Astrocyte (in vitro differentiated cells and primary cell): ENCODE results near the gene ASGR2. TPM values are rescaled to one million over a fixed set of nuclear protein-coding genes. Genes with fewer than 3 reads are reported as not detected.

Experiments
- DNase-seq: peaks from one replicate; pipeline ENCODE4 v3.0.0-alpha.2; 2010; ENCODE audit warnings: low read depth
- FAIRE-seq: peaks from 2 replicates; lab custom pipeline; 2011; peaks lifted over from hg19 to GRCh38; lab: Jason Lieb, UNC
- H2AFZ ChIP-seq: 2 replicates; pipeline ENCODE4 v1.6.0; 2012; ENCODE audit warnings: low read depth, low read length, inconsistent platforms
- H3K27ac ChIP-seq: 2 replicates; pipeline ENCODE4 v1.5.1; 2011; ENCODE audit warnings: low read depth, low read length, inconsistent platforms
- H3K27me3 ChIP-seq: 2 replicates; pipeline ENCODE4 v1.6.0; 2011; ENCODE audit warnings: low read length, inconsistent platforms; ENCODE audit not compliant: insufficient read depth
- H3K36me3 ChIP-seq: 2 replicates; pipeline ENCODE4 v1.5.1; 2011; ENCODE audit warnings: low read length, inconsistent platforms; ENCODE audit not compliant: insufficient read depth
- H3K4me1 ChIP-seq: 2 replicates; pipeline ENCODE4 v1.5.1; 2011; ENCODE audit warnings: low read length, inconsistent platforms; ENCODE audit not compliant: insufficient read depth
- H3K4me2 ChIP-seq: 2 replicates; pipeline ENCODE4 v1.6.0; 2012; ENCODE audit warnings: low read length, inconsistent platforms
- H3K4me3 ChIP-seq: 2 replicates; pipeline ENCODE4 v1.5.1; 2011; ENCODE audit warnings: low read depth, mild to moderate bottlenecking, low read length, inconsistent platforms; ENCODE audit not compliant: insufficient read depth
- H3K79me2 ChIP-seq: 2 replicates; pipeline ENCODE4 v1.6.0; 2012; ENCODE audit warnings: mild to moderate bottlenecking, low read length, inconsistent platforms; ENCODE audit not compliant: insufficient read depth
- H3K9ac ChIP-seq: 2 replicates; pipeline ENCODE4 v1.6.0; 2012; ENCODE audit warnings: mild to moderate bottlenecking, low read length, inconsistent platforms
- H3K9me3 ChIP-seq: 2 replicates; pipeline ENCODE4 v1.5.1; 2012; ENCODE audit warnings: low read depth, mild to moderate bottlenecking, low read length, inconsistent platforms; ENCODE audit not compliant: insufficient read depth
- H4K20me1 ChIP-seq: 2 replicates; pipeline ENCODE4 v1.6.0; 2012; ENCODE audit warnings: low read length, inconsistent platforms; ENCODE audit not compliant: insufficient read depth
- H3K27ac Mint-ChIP-seq: one replicate; pipeline ENCODE4 v1.8.0; 2021; ENCODE audit warnings: mild to moderate bottlenecking, mixed read lengths; ENCODE audit not compliant: unreplicated experiment
- H3K27me3 Mint-ChIP-seq: one replicate; pipeline ENCODE4 v1.8.0; 2021; ENCODE audit warnings: low read depth, mixed read lengths; ENCODE audit not compliant: unreplicated experiment
- H3K36me3 Mint-ChIP-seq: one replicate; pipeline ENCODE4 v1.8.0; 2021; ENCODE audit warnings: low read depth, mixed read lengths; ENCODE audit not compliant: unreplicated experiment
- H3K4me1 Mint-ChIP-seq: one replicate; pipeline ENCODE4 v1.8.0; 2021; ENCODE audit warnings: low read depth, mixed read lengths; ENCODE audit not compliant: unreplicated experiment
- H3K4me3 Mint-ChIP-seq: one replicate; pipeline ENCODE4 v1.8.0; 2021; ENCODE audit warnings: mild to moderate bottlenecking, moderate library complexity, mixed read lengths; ENCODE audit not compliant: unreplicated experiment
- H3K9me3 Mint-ChIP-seq: one replicate; pipeline ENCODE4 v1.8.0; 2021; ENCODE audit warnings: mild to moderate bottlenecking, mixed read lengths; ENCODE audit not compliant: unreplicated experiment
- EZH2 ChIP-seq: IDR thresholded peaks from 2 replicates; pipeline ENCODE4 v1.6.1; 2012; ENCODE audit warnings: mild to moderate bottlenecking, low read length, inconsistent platforms; ENCODE audit not compliant: insufficient read depth
- total RNA-seq: library from RNA; stranded (reverse); gene quantifications from 2 replicates; pipeline ENCODE4 v1.2.1, GENCODE V29; 2021
- TF ChIP-seq, protein P1 (sequence below): IDR thresholded peaks from 2 replicates; pipeline ENCODE4 v1.5.1; 2011; ENCODE audit warnings: low read depth, mild to moderate bottlenecking, inconsistent platforms, low read length, moderate library complexity; ENCODE audit not compliant: insufficient read depth

ASGR2 gene
- total RNA-seq, 1 donor from 2014 or later, result not detected

- peaks cover 6% of the 10 kb centered on the region for H3K4me1 ChIP-seq
- H2AFZ ChIP-seq, result no peak overlapping the region
- H3K27ac ChIP-seq, result no peak overlapping the region
- no peak overlapping the region for H3K27ac Mint-ChIP-seq
- no peaks in the 10 kb centered on the region for H3K9me3 ChIP-seq
- peaks cover 1% of the 10 kb centered on the region for H3K4me1 Mint-ChIP-seq
- DNase-seq, result no peak
- H3K9me3 Mint-ChIP-seq, result peaks cover 8% of the 10 kb centered on the region
- H3K79me2 ChIP-seq, result no peaks in the 10 kb centered on the region
- FAIRE-seq, result no peak
- H3K4me3 Mint-ChIP-seq, result no peak overlapping the region
- H3K36me3 Mint-ChIP-seq, result peaks cover 5% of the 10 kb centered on the region
- H3K9ac ChIP-seq, result no peak overlapping the region
- no peak overlapping the region for H3K4me3 ChIP-seq
- H3K27me3 ChIP-seq, result peaks cover 3% of the 10 kb centered on the region
- TF ChIP-seq EZH2, result no peak
- TF ChIP-seq, protein P1, sequence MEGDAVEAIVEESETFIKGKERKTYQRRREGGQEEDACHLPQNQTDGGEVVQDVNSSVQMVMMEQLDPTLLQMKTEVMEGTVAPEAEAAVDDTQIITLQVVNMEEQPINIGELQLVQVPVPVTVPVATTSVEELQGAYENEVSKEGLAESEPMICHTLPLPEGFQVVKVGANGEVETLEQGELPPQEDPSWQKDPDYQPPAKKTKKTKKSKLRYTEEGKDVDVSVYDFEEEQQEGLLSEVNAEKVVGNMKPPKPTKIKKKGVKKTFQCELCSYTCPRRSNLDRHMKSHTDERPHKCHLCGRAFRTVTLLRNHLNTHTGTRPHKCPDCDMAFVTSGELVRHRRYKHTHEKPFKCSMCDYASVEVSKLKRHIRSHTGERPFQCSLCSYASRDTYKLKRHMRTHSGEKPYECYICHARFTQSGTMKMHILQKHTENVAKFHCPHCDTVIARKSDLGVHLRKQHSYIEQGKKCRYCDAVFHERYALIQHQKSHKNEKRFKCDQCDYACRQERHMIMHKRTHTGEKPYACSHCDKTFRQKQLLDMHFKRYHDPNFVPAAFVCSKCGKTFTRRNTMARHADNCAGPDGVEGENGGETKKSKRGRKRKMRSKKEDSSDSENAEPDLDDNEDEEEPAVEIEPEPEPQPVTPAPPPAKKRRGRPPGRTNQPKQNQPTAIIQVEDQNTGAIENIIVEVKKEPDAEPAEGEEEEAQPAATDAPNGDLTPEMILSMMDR, result no peak
- no peaks in the 10 kb centered on the region for H4K20me1 ChIP-seq
- H3K27me3 Mint-ChIP-seq, result peaks cover 18% of the 10 kb centered on the region
- no peaks in the 10 kb centered on the region for H3K36me3 ChIP-seq
- H3K4me2 ChIP-seq, result no peak overlapping the region
Observed at GRCh38 chr17:7080456-7081041, 34.1 kb downstream of the ASGR2 start.

DNA sequence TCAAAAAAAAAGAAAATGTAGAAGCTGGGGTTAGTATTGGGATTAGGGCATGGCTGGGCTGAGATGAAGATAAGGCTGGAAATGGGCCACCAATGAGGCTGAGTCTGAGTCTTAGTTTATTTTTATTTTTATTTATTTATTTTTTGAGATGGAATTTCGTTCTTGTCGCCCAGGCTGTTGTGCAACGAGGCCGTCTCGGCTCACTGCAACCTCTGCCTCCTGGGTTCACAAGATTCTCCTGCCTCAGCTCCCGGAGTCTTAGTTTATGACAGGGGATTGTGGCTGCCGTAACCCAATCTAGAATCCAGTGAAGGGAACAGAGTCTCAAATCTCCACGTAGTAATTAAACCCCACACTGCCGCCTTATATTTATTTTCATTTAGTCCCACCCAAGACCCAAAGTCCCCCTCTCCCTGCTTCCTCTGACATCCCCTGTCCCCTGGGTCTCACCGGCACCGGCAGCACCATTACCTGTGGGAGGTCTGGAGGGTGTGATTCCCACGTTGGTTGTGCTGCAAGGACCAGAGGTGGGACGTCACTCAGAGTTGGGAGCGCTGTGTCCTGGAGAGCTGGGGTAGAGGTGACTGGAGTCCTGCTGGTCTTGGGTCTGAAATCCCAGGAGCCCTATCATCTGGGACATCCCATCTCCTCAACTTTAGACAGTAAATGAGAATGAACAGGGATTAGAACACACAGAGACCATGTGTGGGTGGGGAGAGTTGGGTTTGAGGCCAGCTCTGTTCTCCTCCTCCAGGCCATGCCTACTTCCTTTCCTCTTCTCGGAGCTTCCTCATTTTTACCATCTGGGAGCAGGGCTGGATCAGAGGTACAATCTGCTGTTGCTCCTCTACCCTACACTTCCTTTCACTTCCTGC lies 34.8 kb downstream of the ASGR2 start, which contains the start of gene CLEC10A:
TSS of gene CLEC10A (minus strand) at position 671 of the 875 bp plus-strand sequence. CDS start 1,439 bp downstream, outside the sequence.
- peaks cover 5% of the 10 kb centered on the region for H3K36me3 Mint-ChIP-seq
- no peaks in the 10 kb centered on the region for H3K36me3 ChIP-seq
- no peak within 1 kb of the TSS for H2AFZ ChIP-seq

More for the DNA sequence above, 34.8 kb downstream of the ASGR2 start, which contains the start of gene CLEC10A:
- Mint-ChIP-seq H3K4me3 (no peak within 1 kb of the TSS), H3K9me3 (peaks cover 8% of the 10 kb centered on the region), H3K27me3 (peaks cover 21% of the 10 kb centered on the region), H3K4me1 (peaks cover 1% of the 10 kb centered on the region), H3K27ac (no peak within 1 kb of the TSS)
- Histone ChIP-seq H3K9me3 (no peaks in the 10 kb centered on the region), H3K79me2 (no peaks in the 10 kb centered on the region), H4K20me1 (no peaks in the 10 kb centered on the region), H3K9ac (no peak within 1 kb of the TSS), H3K27me3 (peaks cover 5% of the 10 kb centered on the region), H3K4me1 (peaks cover 6% of the 10 kb centered on the region), H3K4me3 (no peak within 1 kb of the TSS), H3K4me2 (no peak within 1 kb of the TSS), H3K27ac (no peak within 1 kb of the TSS)
- FAIRE-seq, result no peak
- no peak for DNase-seq
- no peak for TF ChIP-seq EZH2
- TF ChIP-seq, protein P1, result no peak
